Esophagus squamous epithelium (tissue), 4 donors: ENCODE data around the gene CSDE1.

Source experiments
- CTCF ChIP-seq, 6 experiments: fragments of 450-650 bp in 4 of 6; fragments of 200-600 bp in 2 of 6; sonication (generic) in 2 of 6; IDR thresholded peaks; one replicate each; pipeline ENCODE4 v1.5.1; 2016 to 2019; ENCODE audit warnings: antibody characterized with exemption in 6 of 6, mild to moderate bottlenecking in 4 of 6, moderate library complexity in 4 of 6
- POLR2A ChIP-seq, 4 donors: fragments of 450-650 bp; IDR thresholded peaks; one replicate each; pipeline ENCODE4 v1.6.1; 2017; ENCODE audit warnings: antibody characterized with exemption in 4 of 4, mild to moderate bottlenecking in 4 of 4, moderate library complexity in 3 of 4

GRCh38 chr1:114720492-114720891 is 37.3 kb downstream of the CSDE1 start:
- TF ChIP-seq CTCF (IDR thresholded peaks at IDR 0.05) (no peak), POLR2A (IDR thresholded peaks at IDR 0.05) (no peak)
